Skin epidermis (tissue), 12 donors: ENCODE measurements around the gene CDYL2.
A peak's percentile ranks its signal among the peaks of the same experiment; 100 is the strongest.

Source experiments
- H3K27ac ChIP-seq, 21 experiments: fragments of 200-600 bp; sonication (generic) in 11 of 21; one replicate each; pipeline ENCODE4 v1.5.0; 2020; ENCODE audit warnings: mild to moderate bottlenecking in 3 of 21, inconsistent platforms in 2 of 21, moderate library complexity in 2 of 21
- H3K4me3 ChIP-seq, 7 experiments: fragments of 200-600 bp; sonication (generic) in 2 of 7; one replicate each; pipeline ENCODE4 v1.5.0; 2020; ENCODE audit warnings: inconsistent platforms in 2 of 7, mild to moderate bottlenecking in 2 of 7, moderate library complexity in 1 of 7

Gene CDYL2

DNA sequence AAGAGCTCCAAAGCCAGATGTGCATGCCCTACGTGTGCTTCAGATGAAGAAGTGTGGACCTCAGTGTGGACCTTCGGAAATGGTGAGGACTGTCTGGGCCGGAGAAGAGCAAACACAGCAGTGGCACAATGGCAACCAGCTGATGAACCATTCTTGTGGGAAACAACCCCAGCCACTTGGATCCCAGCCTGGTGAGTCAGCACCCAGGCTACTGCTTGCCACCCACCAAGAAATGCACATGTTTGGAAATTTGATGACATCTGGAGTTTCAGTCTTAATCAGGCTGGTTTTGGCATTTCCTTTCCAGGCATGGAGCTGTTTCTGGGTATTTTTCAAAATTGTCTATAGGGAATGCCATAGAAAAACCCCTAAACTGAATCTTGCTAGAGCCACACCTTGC is 220.9 kb downstream of the CDYL2 start:
- no peak overlapping the region for H3K27ac ChIP-seq
- H3K4me3 ChIP-seq: no peak overlapping the region

DNA sequence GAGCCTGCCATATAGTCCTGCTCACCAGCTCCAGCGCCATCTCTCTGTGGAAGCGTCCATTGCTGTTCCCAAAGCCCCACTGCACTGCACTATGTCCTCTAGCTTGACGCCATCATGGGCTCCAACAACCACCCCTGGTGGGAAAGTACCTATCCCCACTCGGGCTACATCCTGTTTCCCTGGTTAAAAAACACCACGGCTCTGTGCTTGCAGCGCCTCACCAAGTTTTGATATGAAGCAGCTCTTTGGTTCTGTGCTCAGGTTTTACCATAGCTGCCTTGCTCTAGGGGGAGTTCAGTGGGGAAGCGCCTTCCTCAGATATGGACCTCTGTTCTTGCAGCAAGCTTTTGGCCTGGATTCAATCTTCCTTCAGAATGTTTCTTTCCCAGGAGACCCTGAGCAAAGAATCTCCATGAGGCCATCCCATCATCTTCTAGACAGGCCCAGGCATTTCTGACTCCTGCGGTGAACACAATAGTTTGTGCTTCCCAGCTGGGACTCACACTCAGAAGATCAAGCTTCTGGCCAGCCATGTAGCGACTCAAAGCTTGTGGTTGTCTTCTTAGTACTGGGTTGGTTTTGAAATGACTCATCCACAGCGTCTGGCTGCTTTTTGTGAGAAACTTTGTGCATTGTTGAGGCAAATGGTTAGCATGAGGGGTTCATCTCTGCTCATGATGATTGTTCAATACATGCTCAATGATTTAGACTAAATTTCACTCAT is 224.1 kb downstream of the CDYL2 start:
- no peak overlapping the region for H3K4me3 ChIP-seq
- peak overlapping the region in 5 of 21 experiments; percentile 59 to 76 (median 68) for H3K27ac ChIP-seq

DNA sequence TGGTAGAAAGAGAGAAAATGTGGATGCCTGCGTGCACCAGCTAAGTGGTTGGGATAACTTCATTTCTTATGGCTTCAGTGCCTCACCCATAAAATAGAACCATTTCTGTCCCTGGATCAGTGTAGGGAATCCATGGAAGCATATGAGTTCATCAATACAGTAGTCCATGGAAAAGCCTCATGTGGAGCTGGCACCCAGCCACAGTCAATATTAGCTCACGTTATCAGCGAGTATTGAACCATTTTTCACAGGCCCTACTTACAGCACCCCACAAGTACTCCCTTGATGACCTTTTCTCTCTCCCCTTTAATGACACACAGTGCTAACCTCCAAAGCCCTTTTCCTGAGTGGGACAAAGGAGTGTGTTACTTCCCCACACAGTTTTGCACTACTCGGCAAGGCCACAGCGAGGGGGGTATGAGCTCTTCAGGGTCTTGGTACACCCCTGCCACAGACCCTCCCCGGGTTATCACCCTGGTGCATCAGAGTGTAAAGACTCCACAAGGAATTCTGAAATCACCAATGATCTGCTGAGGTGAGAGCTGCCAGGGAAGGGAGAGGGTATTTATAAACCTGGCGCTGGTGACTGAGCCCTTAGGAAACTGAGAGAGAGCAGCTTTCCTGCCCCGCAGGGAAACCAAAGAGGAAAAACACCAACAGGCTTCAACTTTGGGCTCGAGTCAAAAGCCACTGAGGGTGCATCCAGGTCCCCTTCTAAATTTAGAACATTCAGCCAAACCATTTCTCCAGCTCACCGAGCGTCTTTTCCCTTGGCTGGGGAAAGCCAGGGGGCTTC is 226.7 kb downstream of the CDYL2 start:
- Histone ChIP-seq H3K4me3 (no peak overlapping the region), H3K27ac (no peak overlapping the region)

DNA sequence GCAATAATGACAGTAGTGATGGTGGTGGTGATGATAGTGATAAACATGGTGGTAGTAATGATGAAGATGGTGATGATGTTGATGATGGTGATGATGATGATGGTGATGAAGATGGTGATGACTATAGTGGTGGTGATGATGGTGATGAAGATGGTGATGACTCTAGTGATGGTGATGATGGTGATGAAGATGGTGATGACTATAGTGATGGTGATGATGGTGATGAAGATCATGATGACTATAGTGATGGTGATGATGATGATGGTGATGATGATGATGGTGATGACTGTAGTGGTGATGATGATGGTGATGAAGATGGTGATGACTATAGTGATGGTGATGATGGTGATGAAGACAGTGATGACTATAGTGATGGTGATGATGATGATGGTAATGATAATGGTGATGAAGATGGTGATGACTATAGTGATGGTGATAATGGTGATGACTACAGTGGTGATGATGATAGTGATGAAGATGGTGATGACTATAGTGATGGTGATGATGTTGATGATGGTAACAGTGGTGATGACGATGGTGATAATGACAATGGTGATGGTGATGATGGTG is 228.0 kb downstream of the CDYL2 start:
- Histone ChIP-seq H3K4me3 (no peak overlapping the region), H3K27ac (no peak overlapping the region)

DNA sequence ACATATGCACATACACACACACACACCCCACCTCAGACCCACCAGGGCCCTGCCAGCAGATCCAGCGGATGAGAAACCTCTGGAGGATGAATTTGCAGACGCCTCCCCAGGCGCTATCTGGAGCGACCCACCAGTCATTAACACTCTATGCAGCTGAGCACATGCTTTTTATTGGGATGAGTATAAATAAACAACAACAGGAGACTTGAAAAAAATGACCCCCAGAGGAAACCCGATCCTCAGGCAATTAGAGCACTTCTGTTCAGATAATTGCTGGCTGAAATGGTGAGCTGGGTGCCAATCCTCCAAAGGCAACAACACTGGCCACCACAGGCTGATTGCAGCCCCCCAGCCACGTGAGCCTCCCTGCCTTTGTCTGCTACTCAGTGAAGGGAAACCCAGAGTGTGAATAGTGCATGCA is 230.7 kb downstream of the CDYL2 start:
- Histone ChIP-seq H3K4me3 (no peak overlapping the region), H3K27ac (no peak overlapping the region)

DNA sequence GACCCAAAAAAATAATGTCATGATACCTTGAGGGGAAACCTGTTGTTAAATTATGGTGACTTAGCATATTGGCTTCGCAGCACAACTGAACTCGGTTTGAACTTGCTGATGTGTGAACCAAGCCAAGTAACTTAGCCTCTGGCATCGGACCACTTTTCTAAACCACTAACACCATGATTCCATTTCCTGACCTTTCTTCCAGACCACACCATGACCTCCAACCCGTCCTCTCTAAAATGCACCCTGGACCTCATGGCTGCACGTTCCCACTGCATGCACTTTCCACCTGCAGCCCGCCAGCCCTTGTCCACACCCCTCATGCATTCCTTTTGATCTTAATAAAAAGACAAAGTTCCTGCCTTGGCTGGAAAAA is 234.3 kb downstream of the CDYL2 start:
- H3K4me3 ChIP-seq: no peak overlapping the region
- H3K27ac ChIP-seq: no peak overlapping the region

DNA sequence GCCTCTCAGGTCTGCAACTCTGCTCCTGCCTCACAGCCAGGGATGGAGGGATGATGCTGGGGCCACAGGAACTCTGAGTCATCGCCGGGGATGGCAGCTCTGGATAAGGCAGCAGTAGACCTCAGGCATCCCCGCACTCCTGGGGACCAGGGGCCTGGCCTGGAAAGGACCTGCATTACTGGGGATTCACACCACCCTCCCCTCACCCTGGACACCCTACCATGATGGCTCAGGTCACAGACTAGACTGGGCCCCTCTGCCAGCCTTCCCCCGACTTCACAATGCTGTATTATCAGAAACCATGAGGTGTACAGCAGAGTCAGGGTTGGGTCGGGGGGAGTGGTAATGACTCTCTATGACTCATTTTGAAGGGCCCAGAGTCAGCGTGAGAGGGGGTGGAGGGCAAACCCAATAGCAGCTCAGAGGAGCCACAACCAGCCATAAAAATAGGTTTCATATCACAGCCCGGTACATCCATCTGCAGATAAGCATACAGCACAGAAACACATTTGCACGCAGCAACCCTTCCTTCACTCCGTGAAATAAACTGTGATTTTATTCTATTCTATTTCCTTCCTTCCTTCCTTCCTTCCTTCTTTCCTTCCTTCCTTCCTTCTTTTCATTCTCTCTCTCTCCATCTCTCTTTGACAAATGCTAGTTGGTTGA is 234.8 kb downstream of the CDYL2 start:
- Histone ChIP-seq H3K27ac (peak overlapping the region in 3 of 21 experiments; percentile 1 to 69 (median 9)), H3K4me3 (no peak overlapping the region)

DNA sequence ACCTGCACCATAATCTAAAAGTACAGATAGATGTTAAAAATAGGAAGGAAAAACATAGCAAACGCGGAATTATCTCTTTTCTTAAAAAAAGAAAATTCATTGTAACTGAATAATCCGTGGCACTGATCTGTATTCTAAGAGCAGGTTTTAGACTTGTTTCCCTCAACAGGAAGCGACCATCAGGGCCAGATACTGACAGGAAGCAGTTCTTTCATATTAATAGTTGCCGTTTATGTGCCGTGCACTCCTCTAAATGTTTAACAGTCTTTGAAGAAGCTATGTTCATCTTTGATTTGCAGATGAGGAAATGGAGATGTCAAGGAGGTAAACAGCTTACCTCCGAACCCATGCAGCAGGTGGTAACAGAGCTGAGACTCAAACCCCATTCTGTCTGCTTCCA is 240.0 kb downstream of the CDYL2 start:
- no peak overlapping the region for H3K4me3 ChIP-seq
- peak overlapping the region in 2 of 21 experiments; percentile 23 to 52 for H3K27ac ChIP-seq

DNA sequence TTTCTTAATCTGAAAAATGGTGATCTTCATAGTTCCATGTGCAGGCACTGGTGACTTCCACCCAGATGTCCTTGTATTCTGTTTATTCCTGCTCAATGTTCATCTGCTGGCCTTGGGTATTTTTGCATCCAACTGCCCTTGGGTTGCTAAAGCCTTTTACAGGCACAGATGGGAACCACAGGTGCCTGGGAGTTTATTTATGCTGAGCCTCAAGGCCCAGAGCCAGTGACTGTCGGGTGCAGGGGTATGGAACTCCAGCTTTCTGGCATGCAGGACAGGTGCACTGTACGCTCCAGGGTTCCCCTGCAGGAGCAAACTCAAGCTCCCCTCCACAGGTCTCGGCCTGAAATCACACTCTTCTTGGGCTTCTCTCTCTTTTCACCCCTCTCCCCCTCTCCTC is 241.3 kb downstream of the CDYL2 start:
- no peak overlapping the region for H3K27ac ChIP-seq

DNA sequence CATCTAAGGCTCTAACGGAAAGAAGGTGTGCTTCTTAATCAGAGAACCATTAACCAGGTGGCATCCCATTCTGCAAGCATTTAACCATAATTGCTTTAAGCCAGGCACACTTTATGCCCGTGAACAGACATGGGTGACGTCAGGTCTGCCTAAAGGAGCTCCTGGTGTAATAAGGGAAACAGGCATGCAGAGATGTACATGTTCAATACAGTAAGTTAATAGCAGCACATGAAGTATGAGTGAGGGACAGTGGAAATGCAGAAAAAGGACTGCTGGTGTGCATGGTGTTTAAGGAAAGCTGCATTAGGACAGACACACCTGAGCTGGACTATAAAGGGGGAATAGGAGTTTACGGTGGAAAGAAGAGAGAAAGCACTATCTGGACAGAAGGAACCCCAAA is 245.0 kb downstream of the CDYL2 start:
- H3K27ac ChIP-seq: peak overlapping the region in 1 of 21 experiments; percentile 7
- H3K4me3 ChIP-seq: no peak overlapping the region

More for the DNA sequence above, 241.3 kb downstream of the CDYL2 start:
- no peak overlapping the region for H3K4me3 ChIP-seq

DNA sequence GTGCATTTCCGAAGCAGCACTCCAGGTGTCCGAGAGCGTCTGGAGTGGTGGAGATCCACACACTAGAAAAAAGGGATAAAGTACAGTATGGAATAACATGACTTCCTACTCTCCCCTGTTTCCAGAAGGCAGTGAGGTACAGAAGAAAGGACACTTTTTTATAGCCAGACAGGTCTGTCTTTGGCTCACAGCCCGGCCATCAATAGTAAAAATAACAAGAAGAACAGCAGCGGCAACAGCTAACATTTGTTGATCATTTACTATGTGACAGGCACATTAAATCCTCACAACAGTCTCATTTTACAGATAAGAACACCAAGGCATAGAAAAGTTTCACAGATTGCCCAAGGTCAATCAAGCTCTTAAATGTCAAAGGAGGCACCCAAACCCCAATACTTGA is 247.4 kb downstream of the CDYL2 start:
- Histone ChIP-seq H3K4me3 (no peak overlapping the region), H3K27ac (no peak overlapping the region)

DNA sequence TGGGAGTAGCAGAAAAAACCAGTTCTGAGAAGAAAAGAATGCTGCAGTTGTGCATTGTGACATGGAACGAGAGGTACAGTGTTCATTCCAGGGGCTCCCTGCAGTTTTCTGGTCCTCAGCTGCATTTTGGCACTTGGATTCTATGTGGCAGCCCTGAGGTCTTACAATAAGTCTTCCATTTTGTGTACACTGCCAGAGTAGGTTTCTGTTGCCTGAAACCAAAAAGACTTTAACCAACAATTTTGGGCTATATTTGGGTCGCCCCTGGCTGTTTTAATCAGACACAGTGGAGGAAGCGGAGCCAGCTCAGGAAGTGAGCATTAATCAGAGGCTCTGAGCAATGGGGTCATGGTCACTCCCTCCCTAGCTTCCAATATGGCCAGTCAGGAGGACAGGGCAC is 247.9 kb downstream of the CDYL2 start:
- no peak overlapping the region for H3K4me3 ChIP-seq
- no peak overlapping the region for H3K27ac ChIP-seq

DNA sequence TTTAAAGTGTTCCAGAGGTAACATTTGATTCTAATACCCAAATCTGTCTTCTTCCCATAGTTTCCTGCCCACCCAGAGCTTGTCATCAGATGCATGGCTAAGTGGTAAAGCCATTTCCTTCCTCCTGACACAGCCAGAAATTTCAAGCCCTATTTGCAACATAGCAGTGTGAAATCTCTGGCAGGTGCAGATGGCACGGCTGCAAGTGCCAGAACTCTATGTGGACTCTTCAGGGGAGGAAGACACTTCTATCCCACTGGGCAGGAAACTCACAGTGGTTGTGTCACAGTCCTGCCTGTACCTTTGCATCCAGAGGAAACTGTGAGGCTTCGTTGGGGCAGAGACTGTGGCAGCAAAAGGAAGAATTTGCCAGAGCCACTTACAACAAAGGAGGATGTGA is 250.4 kb downstream of the CDYL2 start:
- Histone ChIP-seq H3K4me3 (no peak overlapping the region), H3K27ac (no peak overlapping the region)

DNA sequence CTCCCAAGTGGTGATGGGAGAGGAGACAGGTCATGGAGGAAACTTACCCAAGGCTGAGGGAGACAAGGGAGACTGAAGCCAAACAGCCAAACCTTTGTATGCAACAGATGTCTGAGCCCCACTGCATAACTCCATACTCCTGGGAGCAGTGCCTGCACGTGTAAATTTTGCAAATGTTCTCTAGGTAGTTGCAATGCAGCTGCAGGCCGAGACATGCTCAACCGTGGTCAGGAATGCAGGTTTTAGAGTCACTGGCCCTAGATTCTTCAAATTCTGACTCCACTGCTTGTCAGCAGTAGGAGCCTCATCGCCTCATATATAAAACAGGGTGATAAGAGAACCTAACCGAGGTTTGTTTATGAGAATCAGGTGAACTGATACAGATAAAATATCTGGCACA is 252.1 kb downstream of the CDYL2 start:
- Histone ChIP-seq H3K4me3 (no peak overlapping the region), H3K27ac (no peak overlapping the region)
